Karpas-422 (cell line): ENCODE data around the gene BTBD7. TPM values are rescaled to one million over a fixed set of nuclear protein-coding genes. Genes with fewer than 3 reads are reported as not detected.

ENCODE experiments used
- DNase-seq: peaks from one replicate; pipeline ENCODE4 v3.0.0-alpha.2; 2015
- H2AFZ ChIP-seq: fragments of 200-600 bp; sonication (generic); 2 replicates; pipeline ENCODE4 v1.6.1; 2014; ENCODE audit warnings: antibody characterized with exemption, low read length, mixed read lengths
- H3K27ac ChIP-seq: fragments of 200-600 bp; sonication (generic); 2 replicates; pipeline ENCODE4 v1.5.1; 2014; ENCODE audit warnings: mild to moderate bottlenecking, low read length, moderate library complexity
- H3K27me3 ChIP-seq: fragments of 200-600 bp; sonication (generic); 2 replicates; pipeline ENCODE4 v1.6.1; 2014; ENCODE audit warnings: low read length, mixed read lengths
- H3K36me3 ChIP-seq: fragments of 200-600 bp; sonication (generic); 2 replicates; pipeline ENCODE4 v1.6.1; 2014; ENCODE audit warnings: low read length, mixed read lengths; ENCODE audit not compliant: insufficient read depth
- H3K4me1 ChIP-seq: fragments of 200-600 bp; sonication (generic); 2 replicates; pipeline ENCODE4 v1.6.1; 2014; ENCODE audit warnings: mild to moderate bottlenecking, low read length, mixed read lengths
- H3K4me2 ChIP-seq: fragments of 200-600 bp; sonication (generic); 2 replicates; pipeline ENCODE4 v1.6.1; 2014; ENCODE audit warnings: low read length, low read depth, mild to moderate bottlenecking; ENCODE audit not compliant: poor library complexity, severe bottlenecking
- H3K4me3 ChIP-seq: fragments of 200-600 bp; sonication (generic); 2 replicates; pipeline ENCODE4 v1.5.1; 2014; ENCODE audit warnings: mild to moderate bottlenecking, antibody characterized with exemption, low read length, mixed read lengths
- H3K79me2 ChIP-seq: fragments of 200-600 bp; sonication (generic); 2 replicates; pipeline ENCODE4 v1.6.1; 2014; ENCODE audit warnings: mild to moderate bottlenecking, low read length, mixed read lengths
- H3K9ac ChIP-seq: fragments of 200-600 bp; sonication (generic); 2 replicates; pipeline ENCODE4 v1.6.0; 2014; ENCODE audit warnings: low read length
- H3K9me2 ChIP-seq: fragments of 200-600 bp; sonication (generic), shearing (Covaris generic); replicated peaks from 2 replicates; pipeline ENCODE4 v1.6.0; 2014; ENCODE audit warnings: mild to moderate bottlenecking, low read length, moderate library complexity; ENCODE audit not compliant: insufficient read depth
- H3K9me3 ChIP-seq: fragments of 300-700, 200-600 bp; sonication (generic); 2 replicates; pipeline ENCODE4 v1.6.1; 2014; ENCODE audit warnings: low read length, mixed read lengths
- H4K20me1 ChIP-seq: fragments of 200-600 bp; sonication (generic); 2 replicates; pipeline ENCODE4 v1.6.1; 2014; ENCODE audit warnings: mild to moderate bottlenecking, antibody characterized with exemption, low read length, low read depth; ENCODE audit not compliant: insufficient read depth
- total RNA-seq: library from RNA; depleted of rRNA; stranded (reverse); fragments of >200 nt; shearing (Covaris generic); gene quantifications from 2 replicates; pipeline ENCODE4 v1.2.3, GENCODE V29; 2014; ENCODE audit warnings: low replicate concordance

The BTBD7 gene
- total RNA-seq, 1 experiment from 2014 or later: 27.4 TPM

DNA sequence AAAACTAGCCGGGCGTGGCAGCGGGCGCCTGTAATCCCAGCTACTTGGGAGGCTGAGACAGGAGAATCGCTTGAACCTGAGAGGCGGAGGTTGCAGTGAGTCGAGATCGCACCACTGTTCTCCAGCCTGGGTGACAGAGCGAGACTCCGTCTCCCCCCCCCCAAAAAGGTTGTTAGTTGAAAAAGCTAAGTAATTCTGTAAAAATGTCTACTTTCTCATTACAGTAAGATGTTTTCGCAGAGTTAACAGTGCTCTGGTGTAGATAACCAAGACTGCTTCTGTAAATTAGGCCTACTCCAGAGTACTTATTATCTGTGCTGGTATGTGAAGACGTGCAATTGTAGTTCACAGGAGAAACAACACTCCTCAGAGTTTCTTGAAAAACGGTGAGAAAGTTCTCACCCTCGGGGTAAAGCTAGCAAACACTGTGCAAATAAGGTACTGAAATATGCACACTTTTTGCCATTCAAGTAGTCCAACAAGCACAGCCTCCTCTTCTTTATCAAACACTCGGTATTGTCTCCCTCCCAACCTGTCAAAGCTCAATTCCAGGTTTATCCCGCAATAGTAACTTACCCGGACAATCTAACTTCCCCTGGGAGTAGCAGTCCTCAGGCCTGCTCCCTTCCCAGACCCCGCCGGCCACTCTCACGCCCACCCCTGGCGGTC is 974 bp downstream of the BTBD7 start:
- H2AFZ ChIP-seq: no peak overlapping the region; the same call in 1 of the 2 replicates

DNA sequence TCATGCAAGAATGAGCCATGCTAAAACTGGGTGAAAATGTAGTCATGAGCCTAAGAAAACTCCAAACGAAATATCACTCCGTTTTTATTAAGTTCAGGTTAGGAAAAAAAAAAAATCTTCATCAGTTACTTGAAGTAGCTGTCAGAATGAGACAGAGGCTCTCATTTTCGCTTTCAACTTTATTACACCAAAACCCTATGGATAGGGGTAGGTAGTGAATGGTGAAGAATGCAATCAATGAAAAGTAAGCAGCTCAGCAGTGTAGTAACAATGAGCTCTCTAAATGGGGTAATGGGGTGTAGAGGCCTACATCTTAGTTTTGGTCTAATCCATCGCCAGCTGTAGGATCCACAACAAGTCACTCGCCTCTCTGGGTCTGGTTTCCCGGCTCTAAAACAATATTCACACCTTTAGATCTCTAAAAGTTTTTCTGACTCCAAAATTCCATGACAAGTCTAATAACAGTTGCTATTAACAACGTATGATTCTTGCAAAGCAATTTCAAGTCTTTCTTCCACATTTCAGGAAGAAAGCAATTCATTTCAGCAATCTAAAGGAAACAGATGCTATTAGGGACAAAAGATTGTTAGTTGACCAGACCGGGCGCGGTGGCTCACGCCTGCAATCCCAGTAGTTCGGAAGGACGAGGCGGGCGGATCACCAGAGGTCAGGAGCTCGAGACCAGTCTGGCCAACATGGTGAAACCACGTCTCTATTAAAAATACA is 1.7 kb downstream of the BTBD7 start:
- Histone ChIP-seq H3K4me1 (peaks cover 34% of the 10 kb centered on the region), H3K9me2 (no peaks in the 10 kb centered on the region), H2AFZ (no peak overlapping the region), H3K9me3 (no peaks in the 10 kb centered on the region), H3K9ac (peak overlapping the region; percentile 93), H3K4me3 (peak overlapping the region; percentile 90), H3K27me3 (no peaks in the 10 kb centered on the region), H4K20me1 (peaks cover 16% of the 10 kb centered on the region), H3K4me2 (peak overlapping the region; percentile 94), H3K79me2 (peaks cover 72% of the 10 kb centered on the region), H3K36me3 (no peaks in the 10 kb centered on the region), H3K27ac (no peak overlapping the region)
- DNase-seq: no peak

More for the DNA sequence above, 974 bp downstream of the BTBD7 start:
- peak; percentile 56 for DNase-seq
- H3K4me1 ChIP-seq: peaks cover 34% of the 10 kb centered on the region
- H3K4me2 ChIP-seq: peak overlapping the region; percentile 94
- H4K20me1 ChIP-seq: peaks cover 16% of the 10 kb centered on the region
- H3K27ac ChIP-seq: 0 out of 2 replicates have a peak overlapping the region, but pooled peaks have one; percentile 2
- peak overlapping the region; percentile 90 for H3K4me3 ChIP-seq
- H3K9me3 ChIP-seq: no peaks in the 10 kb centered on the region
- peak overlapping the region; percentile 93 for H3K9ac ChIP-seq
- H3K79me2 ChIP-seq: peaks cover 65% of the 10 kb centered on the region
- no peaks in the 10 kb centered on the region for H3K9me2 ChIP-seq
- no peaks in the 10 kb centered on the region for H3K36me3 ChIP-seq
- no peaks in the 10 kb centered on the region for H3K27me3 ChIP-seq

DNA sequence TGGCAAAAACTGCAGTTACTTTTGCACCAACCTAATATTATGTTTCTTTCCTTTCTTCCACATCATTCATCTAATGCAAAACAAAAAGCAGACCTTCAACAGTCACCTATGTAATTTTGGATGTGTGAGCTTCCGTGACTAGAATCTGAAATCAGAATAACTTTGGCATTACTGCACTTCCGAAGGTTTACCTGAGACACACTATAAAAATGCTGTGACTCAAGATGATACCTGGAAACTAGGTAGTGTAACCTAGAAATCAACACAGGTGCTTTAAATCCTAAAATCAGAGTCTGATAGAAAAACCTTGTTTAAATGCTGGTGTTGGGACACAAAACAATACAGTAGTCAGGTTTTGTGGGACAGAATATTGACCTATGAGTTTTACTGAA is 2.2 kb downstream of the BTBD7 start:
- Histone ChIP-seq H3K79me2 (peaks cover 77% of the 10 kb centered on the region), H3K27ac (no peak overlapping the region), H3K9me2 (no peaks in the 10 kb centered on the region), H3K4me2 (peak overlapping the region; percentile 94), H4K20me1 (peaks cover 16% of the 10 kb centered on the region), H2AFZ (no peak overlapping the region), H3K4me1 (peaks cover 34% of the 10 kb centered on the region), H3K36me3 (no peaks in the 10 kb centered on the region), H3K9me3 (no peaks in the 10 kb centered on the region), H3K4me3 (peak overlapping the region; percentile 90; the same call in 1 of the 2 replicates), H3K27me3 (no peaks in the 10 kb centered on the region), H3K9ac (peak overlapping the region; percentile 93)
- DNase-seq: no peak

DNA sequence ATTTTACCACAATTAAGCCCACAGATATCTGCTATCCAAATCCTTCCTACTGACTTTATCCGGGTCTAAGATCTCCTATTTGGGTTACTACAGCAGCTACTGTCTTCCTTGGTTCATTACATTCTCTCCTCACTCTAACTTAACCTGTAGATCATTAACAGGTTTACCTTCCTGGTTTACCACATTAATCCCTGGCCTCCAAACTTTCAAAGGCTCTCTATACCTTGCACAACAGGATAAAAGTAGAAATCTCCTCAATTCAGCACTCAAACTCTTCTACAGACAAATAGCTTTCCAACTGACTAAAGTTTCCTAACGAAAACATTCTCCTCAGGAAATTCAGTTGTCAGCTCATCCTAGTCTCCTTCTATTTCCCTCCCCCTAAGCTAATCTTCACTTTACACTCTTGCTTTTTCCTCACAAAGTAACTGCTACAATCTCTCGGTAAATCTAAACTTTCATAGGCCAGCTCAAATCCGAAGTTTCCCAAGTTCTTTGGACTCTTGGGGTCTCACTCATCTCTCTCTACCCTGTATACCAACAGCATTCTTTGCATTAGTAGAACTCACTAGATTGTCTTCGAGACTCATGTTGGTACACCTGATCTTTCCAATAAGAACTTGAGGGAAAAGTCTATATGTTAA is 2.7 kb downstream of the BTBD7 start:
- peaks cover 83% of the 10 kb centered on the region for H3K79me2 ChIP-seq
- peaks cover 34% of the 10 kb centered on the region for H3K4me1 ChIP-seq
- H3K9ac ChIP-seq: peak overlapping the region; percentile 93
- H3K9me3 ChIP-seq: no peaks in the 10 kb centered on the region
- no peaks in the 10 kb centered on the region for H3K9me2 ChIP-seq
- no peak overlapping the region for H3K4me3 ChIP-seq
- H4K20me1 ChIP-seq: peaks cover 16% of the 10 kb centered on the region
- no peak overlapping the region for H3K27ac ChIP-seq
- no peaks in the 10 kb centered on the region for H3K27me3 ChIP-seq
- H3K36me3 ChIP-seq: no peaks in the 10 kb centered on the region
- peak overlapping the region; percentile 94 for H3K4me2 ChIP-seq
- DNase-seq: no peak
- no peak overlapping the region for H2AFZ ChIP-seq

GRCh38 chr14:93328546-93328945 is 4.3 kb downstream of the BTBD7 start:
- Histone ChIP-seq H3K9me3 (no peaks in the 10 kb centered on the region), H4K20me1 (peaks cover 16% of the 10 kb centered on the region), H3K36me3 (peaks cover 13% of the 10 kb centered on the region; the same call in 1 of the 2 replicates), H3K27me3 (no peaks in the 10 kb centered on the region), H3K9ac (no peak overlapping the region), H2AFZ (no peak overlapping the region), H3K27ac (no peak overlapping the region), H3K4me2 (no peak overlapping the region), H3K9me2 (no peaks in the 10 kb centered on the region), H3K4me1 (peaks cover 25% of the 10 kb centered on the region), H3K4me3 (no peak overlapping the region), H3K79me2 (peaks cover 95% of the 10 kb centered on the region)
- DNase-seq: no peak

GRCh38 chr14:93326196-93326595 is 6.6 kb downstream of the BTBD7 start:
- H3K9me3 ChIP-seq: no peaks in the 10 kb centered on the region
- no peak overlapping the region for H3K4me3 ChIP-seq
- H3K79me2 ChIP-seq: peaks cover 100% of the 10 kb centered on the region
- no peaks in the 10 kb centered on the region for H3K9me2 ChIP-seq
- no peak overlapping the region for H2AFZ ChIP-seq
- H3K4me1 ChIP-seq: peaks cover 15% of the 10 kb centered on the region
- H3K27ac ChIP-seq: no peak overlapping the region
- H4K20me1 ChIP-seq: peaks cover 6% of the 10 kb centered on the region
- no peak overlapping the region for H3K4me2 ChIP-seq
- H3K27me3 ChIP-seq: no peaks in the 10 kb centered on the region
- no peak for DNase-seq
- peaks cover 25% of the 10 kb centered on the region; the same call in 1 of the 2 replicates for H3K36me3 ChIP-seq
- H3K9ac ChIP-seq: no peak overlapping the region

GRCh38 chr14:93323600-93324174 is 9.1 kb downstream of the BTBD7 start:
- no peak overlapping the region for H3K27ac ChIP-seq
- no peak overlapping the region for H3K9ac ChIP-seq
- DNase-seq: no peak
- peaks cover 31% of the 10 kb centered on the region for H3K36me3 ChIP-seq
- H3K9me3 ChIP-seq: no peaks in the 10 kb centered on the region
- H3K4me1 ChIP-seq: peaks cover 14% of the 10 kb centered on the region
- peaks cover 100% of the 10 kb centered on the region for H3K79me2 ChIP-seq
- no peak overlapping the region for H3K4me2 ChIP-seq
- no peaks in the 10 kb centered on the region; the same call in 1 of the 2 replicates for H4K20me1 ChIP-seq
- H3K4me3 ChIP-seq: no peak overlapping the region
- H3K27me3 ChIP-seq: no peaks in the 10 kb centered on the region
- H2AFZ ChIP-seq: no peak overlapping the region
- no peaks in the 10 kb centered on the region for H3K9me2 ChIP-seq
